K562 (cell line): ENCODE data around the gene ADGRG1. TPM values are rescaled to one million over a fixed set of nuclear protein-coding genes. Genes with fewer than 3 reads are reported as not detected.

Experiments used
- CBX5 ChIP-seq: IDR thresholded peaks from 2 replicates; pipeline ENCODE4 v1.6.1; 2014; ENCODE audit warnings: low read depth, borderline replicate concordance
- E2F4 ChIP-seq: sonication (generic); formaldehyde crosslinking; IDR thresholded peaks from 2 replicates; pipeline ENCODE4 v1.8.0; 2022; ENCODE audit warnings: mild to moderate bottlenecking, low read depth, missing genetic modification reagents
- FOXJ3 ChIP-seq: sonication (generic); formaldehyde crosslinking; IDR thresholded peaks from 2 replicates; pipeline ENCODE4 v1.4.0; 2020; ENCODE audit warnings: mild to moderate bottlenecking, missing genetic modification reagents
- ILK ChIP-seq: fragments of 450-650 bp; IDR thresholded peaks from 2 replicates; pipeline ENCODE4 v1.6.1; 2016; ENCODE audit warnings: missing genetic modification characterization, low read depth, mild to moderate bottlenecking, missing compliant biosample characterization, moderate library complexity, borderline replicate concordance
- LEF1 ChIP-seq: fragments of 450-650 bp; IDR thresholded peaks from 2 replicates; pipeline ENCODE4 v1.6.1; 2016; ENCODE audit warnings: mild to moderate bottlenecking
- REST ChIP-seq, 2 experiments: fragments of 450-650 bp; formaldehyde crosslinking in 1 of 2; IDR thresholded peaks; 2 replicates each; pipeline versions ENCODE4 v1.4.0 to v1.6.1; 2014 to 2020; ENCODE audit warnings: mild to moderate bottlenecking in 2 of 2, borderline replicate concordance in 1 of 2, low read depth in 1 of 2
- SMAD3 ChIP-seq: fragments of 450-650 bp; formaldehyde crosslinking; conservative IDR thresholded peaks from 2 replicates; pipeline ENCODE4 v1.4.0; 2020; ENCODE audit warnings: mild to moderate bottlenecking
- ZBTB5 ChIP-seq: fragments of 450-650 bp; IDR thresholded peaks from 2 replicates; pipeline ENCODE4 v1.6.1; 2017; ENCODE audit warnings: antibody characterized with exemption
- ZKSCAN8 ChIP-seq: fragments of 200-800 bp; sonication (Bioruptor generic); IDR thresholded peaks from 2 replicates; pipeline ENCODE4 v1.6.1; 2016; ENCODE audit warnings: missing genetic modification characterization, missing compliant biosample characterization
- ZNF175 ChIP-seq: fragments of 200-800 bp; sonication (Bioruptor generic); IDR thresholded peaks from 2 replicates; pipeline ENCODE4 v1.6.1; 2016; ENCODE audit warnings: low read depth, mild to moderate bottlenecking, missing genetic modification characterization, missing compliant biosample characterization
- ZNF717 ChIP-seq: fragments of 250-450 bp; sonication (Bioruptor Pico); IDR thresholded peaks from 2 replicates; pipeline ENCODE4 v1.5.0; 2021
- polyA plus RNA-seq, 8 experiments: library from polyadenylated mRNA; depleted of rRNA in 4 of 8; stranded (reverse) in 5 of 8; unstranded in 3 of 8; fragments of >200 nt; fragmentation: Nextera tagmentation in 2 of 8; fragmentation: Illumina TruSeq in 1 of 8; extraction: Ambion mirVana in 2 of 8; extraction: Trizol in 1 of 8; gene quantifications; 2 replicates each; pipeline versions ENCODE4 v1.2.1 to v1.2.3, GENCODE V29; 2011 to 2014; ENCODE audit warnings: inconsistent platforms in 1 of 8, missing spikeins in 1 of 8
- total RNA-seq, 7 experiments: library from RNA; depleted of rRNA in 6 of 7; stranded (reverse); fragments of >200 nt in 6 of 7; fragmentation: Illumina TruSeq in 2 of 7; extraction: Trizol in 2 of 7; gene quantifications; 2 replicates each; pipeline versions ENCODE4 v1.2.1 to v1.2.3, GENCODE V29; 2011 to 2021; ENCODE audit warnings: low replicate concordance in 1 of 7

ADGRG1 gene
- total and polyA plus RNA-seq, 9 of the 15 experiments (the other 6 are each of a cell fraction or from before 2014, with no cell fraction given) = 0.04 to 0.31 (median 0.16) TPM; not detected in 6

GRCh38 chr16:57628008-57628781 is at the start of gene ADGRG1 (continued):
- TF ChIP-seq ZNF717 (no peak), SMAD3 (no peak), ILK (tag) (no peak), ZNF175 (CRISPR knock-in tag) (no peak), FOXJ3 (CRISPR knock-in tag) (no peak), CBX5 (no peak), ZBTB5 (no peak), ZKSCAN8 (no peak), REST (IDR thresholded peaks at IDR 0.05; ENCODE audit: borderline replicate concordance) (peak; percentile 6; the same call in 1 of the 2 replicates), REST (CRISPR knock-in tag; IDR thresholded peaks at IDR 0.05; ENCODE audit: low read depth) (no peak), LEF1 (no peak), E2F4 (CRISPR knock-in tag) (no peak)
